NCI-H2171 treated with DMSO at 0.1 percent for 48 hours (cell line): ENCODE results near the gene IQCM.
"Not testable (repeated sequence)": the region's sequence is repeated elsewhere in the genome, so short reads cannot be mapped to it uniquely, and the experiment has no call there.

ENCODE experiments used
- DNase-seq: peaks from one replicate; lab custom pipeline; 2025; lab: John Stamatoyannopoulos, UW

IQCM gene

DNA sequence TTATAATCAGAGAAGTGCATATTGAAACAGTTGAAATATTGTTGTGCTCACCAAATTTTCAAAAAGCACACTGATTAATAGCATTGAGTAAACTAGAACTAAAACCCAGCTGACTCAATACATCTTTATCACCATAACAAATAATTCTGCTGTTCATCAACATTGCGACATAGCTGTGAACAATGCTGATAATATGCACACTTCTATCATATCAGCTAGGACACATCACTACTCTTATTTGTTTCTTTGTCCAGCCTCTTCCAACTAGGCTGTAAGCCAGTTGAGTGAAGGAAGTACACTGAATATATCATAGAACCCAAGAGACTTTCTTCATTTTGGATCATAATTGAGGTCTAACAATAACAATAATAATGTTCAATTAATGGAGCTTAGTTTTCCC lies 349.7 kb downstream of the IQCM start:
- no peak for DNase-seq

- DNase-seq = no peak
Measured at GRCh38 chr4:149443537-149443936, 372.1 kb downstream of the IQCM start.

GRCh38 chr4:149441338-149441737 lies 374.3 kb downstream of the IQCM start:
- DNase-seq = no peak

- no peak for DNase-seq
Measured at GRCh38 chr4:149426461-149426860, 389.2 kb downstream of the IQCM start.

DNA sequence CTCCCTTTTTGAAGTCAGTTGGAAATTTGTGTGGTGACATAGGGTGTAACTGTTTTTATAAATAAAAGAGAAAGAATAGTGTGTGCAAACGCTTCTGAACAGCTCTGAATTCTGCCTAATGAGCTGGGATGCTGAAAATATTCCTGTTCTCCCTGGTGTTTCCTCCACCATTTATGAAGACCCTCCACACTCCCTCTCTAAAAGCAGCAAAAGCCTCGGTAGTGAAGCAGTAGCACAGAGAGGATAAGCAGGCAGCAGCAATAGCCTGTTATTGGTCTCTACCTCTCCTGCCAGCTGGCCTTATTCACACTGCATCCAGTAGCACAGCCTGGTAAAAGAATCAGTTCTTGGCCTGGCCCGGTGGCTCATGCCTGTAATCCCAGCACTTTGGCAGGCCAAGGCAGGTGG lies 406.1 kb downstream of the IQCM start:
- no peak for DNase-seq

- DNase-seq = no peak
Measured at GRCh38 chr4:149409146-149409545, 406.5 kb downstream of the IQCM start.

DNA sequence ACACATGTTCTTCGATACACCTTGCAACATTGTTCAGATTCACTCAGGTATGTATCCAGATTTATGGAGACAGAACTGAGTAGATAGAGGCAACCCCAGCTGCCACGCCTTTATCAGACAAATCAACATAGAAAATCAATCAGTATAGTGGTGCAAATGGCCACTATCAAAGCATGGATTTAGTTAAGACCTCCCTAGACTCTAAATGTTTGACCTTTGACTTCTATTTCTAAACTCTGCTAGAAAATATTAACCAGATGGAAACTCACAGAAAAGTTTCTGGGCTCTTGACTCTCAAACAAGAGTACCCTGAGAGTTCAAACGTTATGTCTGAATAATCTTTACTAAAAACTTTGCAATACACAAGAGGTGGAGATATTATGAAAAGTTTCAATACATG lies 411.5 kb downstream of the IQCM start:
- no peak for DNase-seq

DNA sequence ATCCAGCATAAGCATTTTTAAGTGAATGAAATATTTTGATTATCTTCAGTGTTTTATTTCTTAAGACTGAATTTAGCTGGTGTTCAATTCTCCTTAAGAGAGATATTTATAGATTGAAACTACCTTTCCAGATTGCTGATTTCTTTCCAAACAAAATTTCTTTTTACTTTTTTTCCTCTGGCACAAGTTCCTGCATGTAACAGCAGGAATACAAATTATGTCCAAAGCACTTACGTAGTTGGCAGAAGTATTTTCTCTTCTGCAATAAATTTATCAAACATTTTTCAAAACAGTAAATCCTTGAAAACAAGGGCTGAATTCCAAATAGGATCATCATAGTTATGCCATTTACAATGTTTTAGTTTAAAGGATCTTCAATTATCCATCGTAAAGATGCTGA lies 412.6 kb downstream of the IQCM start:
- DNase-seq = no peak

- DNase-seq = no peak
Measured at GRCh38 chr4:149398993-149399392, 416.6 kb downstream of the IQCM start.

DNA sequence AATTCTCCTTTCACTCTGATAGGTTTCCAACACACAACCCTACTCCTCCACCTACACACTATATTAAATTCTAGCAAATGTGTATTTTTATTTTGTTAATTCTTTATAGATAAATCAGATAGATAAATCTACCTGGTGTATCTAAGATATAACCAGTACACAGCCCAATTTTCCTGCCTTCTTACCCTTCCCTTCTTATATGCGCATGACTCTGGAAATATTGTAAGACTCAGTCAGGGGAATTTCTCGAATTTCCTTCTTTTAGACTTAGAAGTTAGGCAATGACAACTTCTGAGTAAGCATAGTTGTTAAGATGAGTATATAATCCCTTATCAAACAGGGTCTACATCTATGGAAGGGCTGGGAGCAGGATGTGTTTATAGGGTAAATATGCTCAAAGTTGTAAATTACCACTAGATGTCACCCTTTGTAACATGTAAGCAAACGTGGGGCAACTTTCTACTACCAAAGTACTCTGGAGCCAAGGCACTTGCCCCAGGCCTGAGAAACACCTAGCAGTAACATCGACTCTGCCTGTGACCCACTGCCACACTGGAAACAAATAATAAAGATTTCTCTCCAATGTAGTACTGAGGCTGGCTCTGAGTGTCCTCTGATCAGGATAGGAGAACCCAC lies 444.7 kb downstream of the IQCM start:
- peak; percentile 26 for DNase-seq

GRCh38 chr4:149370002-149370401 lies 445.6 kb downstream of the IQCM start:
- DNase-seq = no peak

DNA sequence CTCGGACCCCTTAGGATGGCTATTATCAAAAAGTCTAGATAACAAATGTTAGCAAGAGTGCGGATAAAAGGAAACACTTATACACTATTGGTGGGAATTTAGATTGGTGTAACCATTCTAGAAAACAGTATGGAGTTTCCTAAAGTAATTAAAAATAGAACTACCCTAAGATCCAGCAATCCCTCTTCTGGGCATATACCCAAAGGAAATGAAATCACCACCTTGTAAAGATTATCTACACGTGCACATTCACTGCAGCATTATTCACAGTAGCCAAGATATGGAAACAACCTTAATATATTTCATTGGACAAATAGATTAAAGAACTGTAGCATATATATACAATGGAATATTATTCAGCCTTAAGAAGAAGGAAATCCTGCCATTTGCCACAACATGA lies 462.4 kb downstream of the IQCM start:
- no peak for DNase-seq

DNA sequence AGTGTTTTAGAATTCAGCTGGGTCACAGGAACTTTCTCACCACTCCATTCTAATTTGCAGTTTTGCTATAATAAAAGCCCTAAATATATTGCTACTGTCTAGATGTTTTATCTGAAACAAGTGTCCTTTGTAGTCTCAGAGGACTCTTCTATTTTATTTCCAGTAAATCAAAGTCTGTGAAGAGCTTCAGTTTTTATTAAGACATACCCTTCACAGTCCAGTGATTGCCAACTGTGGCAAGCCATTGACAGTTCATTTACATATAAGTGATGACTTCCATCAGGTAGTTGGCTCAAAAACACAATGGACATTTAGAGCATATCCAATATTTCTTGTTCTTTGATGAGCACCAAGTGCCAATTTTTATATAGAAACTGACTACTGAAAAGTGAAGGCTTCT lies 466.1 kb downstream of the IQCM start:
- DNase-seq = no peak

GRCh38 chr4:149347139-149347538 lies 468.5 kb downstream of the IQCM start:
- DNase-seq = no peak

- DNase-seq = no peak
Measured at GRCh38 chr4:149345424-149345823, 470.2 kb downstream of the IQCM start.

DNA sequence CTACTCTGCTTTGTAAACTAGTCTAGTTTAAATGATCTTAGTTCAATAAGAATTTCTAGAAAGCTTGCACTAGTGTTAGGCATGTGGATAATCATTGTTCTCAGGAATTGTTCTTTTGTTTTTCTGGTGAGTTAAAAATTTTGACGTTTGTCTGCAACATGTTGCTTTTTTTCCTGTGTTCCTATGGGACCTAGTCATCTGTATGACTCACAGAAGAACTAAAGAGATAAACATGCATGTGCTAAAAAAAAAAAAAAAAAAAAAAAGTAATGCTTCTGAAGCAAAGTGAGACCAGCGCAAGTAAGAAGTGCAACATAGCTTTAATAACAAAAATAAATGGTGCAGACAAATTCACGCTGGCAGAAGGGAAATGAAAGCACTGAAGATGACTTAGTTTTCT lies 471.2 kb downstream of the IQCM start:
- no peak for DNase-seq

GRCh38 chr4:149343614-149344013 lies 472.0 kb downstream of the IQCM start:
- DNase-seq = no peak

- not testable (repeated sequence) for DNase-seq
Measured at GRCh38 chr4:149341117-149341516, 474.5 kb downstream of the IQCM start.

DNA sequence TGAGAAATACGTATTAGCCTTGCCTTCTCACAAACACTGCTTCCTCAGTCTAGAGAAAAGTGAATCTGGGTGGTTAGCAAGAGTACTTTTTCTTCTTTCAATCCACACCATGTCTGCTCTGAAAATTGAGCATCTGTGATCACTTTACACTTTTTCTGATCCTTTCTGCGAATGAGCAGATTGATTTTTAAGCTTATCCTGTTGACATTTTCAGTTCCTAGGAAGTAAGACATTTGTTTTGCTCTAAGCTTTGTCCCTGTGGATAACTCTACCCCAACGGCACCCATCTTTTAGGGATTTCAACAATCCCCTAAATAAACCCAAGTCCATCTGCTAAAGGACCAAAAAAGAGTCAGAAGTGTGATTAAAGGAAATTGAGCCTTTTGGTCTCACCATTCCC lies 487.5 kb downstream of the IQCM start:
- no peak for DNase-seq

GRCh38 chr4:149322203-149322602 lies 493.4 kb downstream of the IQCM start:
- no peak for DNase-seq

DNA sequence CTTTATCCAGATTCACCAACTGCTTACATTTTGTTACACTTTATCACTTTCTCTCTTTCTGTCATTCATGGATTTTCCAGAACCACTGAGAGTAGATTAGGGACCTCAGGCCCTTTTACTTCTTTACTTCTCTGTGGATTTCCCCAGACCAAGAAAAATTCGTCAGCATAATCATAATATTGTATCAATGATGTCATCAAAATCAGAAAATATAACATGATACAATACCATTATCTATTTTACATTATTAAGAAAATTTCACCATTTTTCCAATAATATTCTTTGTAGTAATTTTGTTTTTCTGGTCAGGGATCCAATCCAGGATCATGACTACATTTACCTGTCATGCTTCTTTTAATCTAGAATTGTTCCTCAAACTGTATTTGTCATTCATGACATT lies 494.2 kb downstream of the IQCM start:
- no peak for DNase-seq

GRCh38 chr4:149311076-149311475 lies 504.6 kb downstream of the IQCM start:
- DNase-seq = no peak

- DNase-seq = no peak
Measured at GRCh38 chr4:149306537-149306936, 509.1 kb downstream of the IQCM start.
